ENCODE results near the gene TTC8. TPM values are rescaled to one million over a fixed set of nuclear protein-coding genes. Genes with fewer than 3 reads are reported as not detected.

The TTC8 gene
- total RNA-seq, 5 donors from 2014 or later (not counting 1 experiment from before 2014, with no cell fraction given): 0.75 to 2.7 (median 2.1) TPM

DNA sequence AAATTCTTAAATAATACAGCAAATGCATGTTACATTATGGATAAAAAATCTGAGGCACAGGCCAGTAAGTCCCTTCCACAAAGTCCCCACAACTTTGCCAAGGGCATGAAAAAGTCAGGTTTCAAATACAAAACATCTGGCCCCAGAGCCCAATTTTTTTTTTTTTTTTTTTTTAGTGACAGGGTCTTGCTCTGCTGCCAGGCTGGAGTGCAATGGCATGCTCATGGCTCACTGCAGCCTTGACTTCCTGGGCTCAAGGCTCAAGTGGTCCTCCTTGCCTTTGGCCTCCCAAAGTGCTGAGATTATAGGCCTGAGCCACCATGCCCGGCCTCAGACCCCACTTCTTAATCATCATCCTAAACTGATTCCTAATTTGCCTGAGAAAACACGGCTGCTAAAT lies 3.1 kb upstream of the TTC8 start:
- POLR2A ChIA-PET: interaction anchor here in 1 of 2 donors (0.6 kb wide), 1 partner anchor 23 kb away, joined by 3 read pairs; no protein-coding TSS in a partner anchor
- Mint-ChIP-seq H3K27ac (no peak overlapping the region), H3K27me3 (peaks cover 30 to 38% of the 10 kb centered on the region in 2 donors), H3K4me3 (no peak overlapping the region), H3K4me1 (peaks cover 11 to 12% (median 11%) of the 10 kb centered on the region in 3 donors), H3K36me3 (no peaks in the 10 kb centered on the region), H3K9me3 (no peaks in the 10 kb centered on the region)
- no peak overlapping the region for H3K4me3 ChIP-seq (ENCODE audit: control insufficient read depth in 1 of 2, extremely low read depth in 1 of 2, low read length in 1 of 2)
- WGBS (ENCODE audit: insufficient coverage): 89% methylated on average over 2 of the region's 2 CpGs
- ATAC-seq (replicated peaks in 1 of 4) (no peak), DNase-seq (no peak)
- H3K4me1 ChIP-seq (ENCODE audit: control insufficient read depth in 1 of 2, extremely low read depth in 1 of 2, insufficient read depth in 2 of 2, low read length in 2 of 2): peaks cover 4 to 11% of the 10 kb centered on the region in 2 experiments
- CTCF ChIA-PET: no interaction called here
- H3K36me3 ChIP-seq (ENCODE audit: control insufficient read depth in 2 of 2, extremely low read depth in 1 of 2, insufficient read depth in 1 of 2, low read length in 1 of 2): no peaks in the 10 kb centered on the region
- no peak overlapping the region for H3K27ac ChIP-seq (ENCODE audit: low read length)
- H3K27me3 ChIP-seq (replicated peaks in 1 of 2; ENCODE audit: control insufficient read depth in 2 of 2, extremely low read depth in 1 of 2, insufficient read depth in 2 of 2, low read length in 1 of 2): peaks cover 0 to 3% of the 10 kb centered on the region in 2 experiments
- no peaks in the 10 kb centered on the region for H3K9me3 ChIP-seq

DNA sequence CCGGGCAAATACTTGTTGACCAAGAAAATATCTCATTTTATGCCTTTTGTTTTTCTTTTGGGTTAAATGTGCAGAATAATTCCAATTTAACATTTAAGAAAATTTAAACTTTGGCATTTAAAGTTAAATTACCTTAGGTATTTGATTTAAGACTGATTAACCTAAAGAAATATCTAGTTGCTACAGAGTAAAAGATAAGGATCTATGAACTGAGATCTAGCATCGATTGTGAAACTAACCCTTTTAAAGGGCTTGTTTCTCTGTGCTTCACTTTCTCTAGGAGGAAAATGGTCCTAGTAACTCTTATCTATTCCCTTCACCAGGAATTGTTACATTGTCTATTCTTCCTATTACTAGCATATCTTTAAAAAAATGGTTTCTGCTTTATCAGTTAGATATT lies 2.6 kb upstream of the TTC8 start:
- ChIA-PET POLR2A (no interaction called here), CTCF (no interaction called here)
- Mint-ChIP-seq H3K27me3 (peaks cover 30 to 37% of the 10 kb centered on the region in 2 donors), H3K4me1 (peaks cover 11 to 12% (median 11%) of the 10 kb centered on the region in 3 donors), H3K4me3 (no peak overlapping the region), H3K36me3 (no peaks in the 10 kb centered on the region), H3K9me3 (no peaks in the 10 kb centered on the region), H3K27ac (no peak overlapping the region)
- Histone ChIP-seq H3K27me3 (replicated peaks in 1 of 2; ENCODE audit: control insufficient read depth in 2 of 2, extremely low read depth in 1 of 2, insufficient read depth in 2 of 2, low read length in 1 of 2) (peaks cover 0 to 3% of the 10 kb centered on the region in 2 experiments), H3K4me3 (ENCODE audit: control insufficient read depth in 1 of 2, extremely low read depth in 1 of 2, low read length in 1 of 2) (no peak overlapping the region), H3K4me1 (ENCODE audit: control insufficient read depth in 1 of 2, extremely low read depth in 1 of 2, insufficient read depth in 2 of 2, low read length in 2 of 2) (peaks cover 4 to 11% of the 10 kb centered on the region in 2 experiments), H3K27ac (ENCODE audit: low read length) (no peak overlapping the region), H3K36me3 (ENCODE audit: control insufficient read depth in 2 of 2, extremely low read depth in 1 of 2, insufficient read depth in 1 of 2, low read length in 1 of 2) (no peaks in the 10 kb centered on the region), H3K9me3 (no peaks in the 10 kb centered on the region)
- ATAC-seq (replicated peaks in 1 of 4): no peak
- no peak for DNase-seq
- WGBS (ENCODE audit: insufficient coverage): no CpG with 5 or more reads among the region's 2 CpGs

DNA sequence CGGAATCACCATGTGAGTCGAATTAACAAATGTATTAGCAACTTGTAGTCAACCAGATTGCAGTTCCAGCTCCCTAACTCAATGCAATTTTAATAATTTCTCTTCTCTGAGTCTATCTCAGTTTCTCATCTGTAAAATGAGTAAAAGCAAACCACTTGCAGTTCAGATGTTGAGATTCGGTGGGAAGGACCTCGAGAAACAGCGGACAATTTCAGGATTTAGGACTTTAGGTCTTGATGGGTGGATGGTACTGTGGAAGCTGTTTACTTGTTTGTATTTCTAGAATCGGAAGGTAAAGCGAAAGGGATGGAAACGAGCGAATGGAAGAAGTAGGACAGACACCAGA lies 510 bp upstream of the TTC8 start:
- Histone ChIP-seq H3K4me3 (ENCODE audit: control insufficient read depth in 1 of 2, extremely low read depth in 1 of 2, low read length in 1 of 2) (peak overlapping the region; percentile 71 to 79), H3K27me3 (replicated peaks in 1 of 2; ENCODE audit: control insufficient read depth in 2 of 2, extremely low read depth in 1 of 2, insufficient read depth in 2 of 2, low read length in 1 of 2) (peaks cover 0 to 3% of the 10 kb centered on the region in 2 experiments), H3K4me1 (ENCODE audit: control insufficient read depth in 1 of 2, extremely low read depth in 1 of 2, insufficient read depth in 2 of 2, low read length in 2 of 2) (peaks cover 4 to 11% of the 10 kb centered on the region in 2 experiments), H3K27ac (ENCODE audit: low read length) (peak overlapping the region; percentile 86), H3K9me3 (no peaks in the 10 kb centered on the region), H3K36me3 (ENCODE audit: control insufficient read depth in 2 of 2, extremely low read depth in 1 of 2, insufficient read depth in 1 of 2, low read length in 1 of 2) (no peaks in the 10 kb centered on the region)
- peak overlapping the region; percentile 76 to 87 (median 86) for H3K4me3 Mint-ChIP-seq
- peaks cover 16 to 21% of the 10 kb centered on the region in 2 donors for H3K27me3 Mint-ChIP-seq
- H3K36me3 Mint-ChIP-seq: no peaks in the 10 kb centered on the region
- ATAC-seq (replicated peaks in 1 of 4) (no peak), DNase-seq (no peak)
- ChIA-PET POLR2A (interaction anchor here in 1 of 2 donors (1.1 kb wide), 1 partner anchor 10 kb away, joined by 3 read pairs; no protein-coding TSS in a partner anchor), CTCF (interaction anchor here (1.1 to 2.5 kb wide), 3 partner anchors 31 to 33 kb away, joined by 4 to 7 read pairs (median 4); partner anchors contain the start of gene EML5 (in 2 of the 2))
- H3K9me3 Mint-ChIP-seq: no peaks in the 10 kb centered on the region
- 2% methylated on average over 7 of the region's 9 CpGs for WGBS (ENCODE audit: insufficient coverage)
- H3K4me1 Mint-ChIP-seq: peaks cover 11 to 12% (median 11%) of the 10 kb centered on the region in 3 donors
- H3K27ac Mint-ChIP-seq: peak overlapping the region; percentile 97 to 99

DNA sequence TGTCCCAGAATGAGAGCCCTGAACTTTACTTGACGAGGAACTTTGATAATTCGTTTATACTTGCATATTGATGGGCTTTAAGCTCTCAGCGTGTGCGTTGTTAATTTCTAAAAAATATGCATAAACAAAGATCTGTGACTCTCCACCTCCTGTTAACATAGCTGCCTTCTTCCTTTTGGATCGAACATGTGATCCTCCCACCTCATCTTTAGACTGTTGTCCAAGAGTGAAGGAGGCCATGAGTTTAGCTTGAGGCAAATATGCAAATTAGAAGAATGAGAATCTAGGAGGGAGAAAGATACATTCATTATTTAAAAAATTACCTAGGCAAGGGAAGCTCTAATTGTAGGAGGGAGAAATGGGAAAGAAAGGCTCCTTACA lies 617 bp downstream of the TTC8 start:
- Histone ChIP-seq H3K4me1 (ENCODE audit: control insufficient read depth in 1 of 2, extremely low read depth in 1 of 2, insufficient read depth in 2 of 2, low read length in 2 of 2) (peaks cover 4 to 11% of the 10 kb centered on the region in 2 experiments), H3K36me3 (ENCODE audit: control insufficient read depth in 2 of 2, extremely low read depth in 1 of 2, insufficient read depth in 1 of 2, low read length in 1 of 2) (no peaks in the 10 kb centered on the region), H3K4me3 (ENCODE audit: control insufficient read depth in 1 of 2, extremely low read depth in 1 of 2, low read length in 1 of 2) (peak overlapping the region; percentile 71 to 79), H3K27ac (ENCODE audit: low read length) (no peak overlapping the region), H3K27me3 (replicated peaks in 1 of 2; ENCODE audit: control insufficient read depth in 2 of 2, extremely low read depth in 1 of 2, insufficient read depth in 2 of 2, low read length in 1 of 2) (peaks cover 0 to 3% of the 10 kb centered on the region in 2 experiments), H3K9me3 (no peaks in the 10 kb centered on the region)
- H3K27ac Mint-ChIP-seq: peak overlapping the region in 1 of 2 donors; percentile 76
- H3K9me3 Mint-ChIP-seq: no peaks in the 10 kb centered on the region
- H3K4me3 Mint-ChIP-seq: peak overlapping the region; percentile 68 to 87 (median 76)
- peaks cover 11 to 12% (median 11%) of the 10 kb centered on the region in 3 donors for H3K4me1 Mint-ChIP-seq
- H3K27me3 Mint-ChIP-seq: peaks cover 5 to 10% of the 10 kb centered on the region in 2 donors
- ChIA-PET POLR2A (no interaction called here), CTCF (interaction anchor here (0.6 to 2.5 kb wide), 4 partner anchors 32 to 174 kb away, joined by 3 to 7 read pairs (median 4); partner anchors contain the start of gene EML5 (in 1 of the 2))
- ATAC-seq (replicated peaks in 1 of 4) (no peak), DNase-seq (no peak)
- no peaks in the 10 kb centered on the region for H3K36me3 Mint-ChIP-seq
- no CpG with 5 or more reads among the region's 5 CpGs for WGBS (ENCODE audit: insufficient coverage)

DNA sequence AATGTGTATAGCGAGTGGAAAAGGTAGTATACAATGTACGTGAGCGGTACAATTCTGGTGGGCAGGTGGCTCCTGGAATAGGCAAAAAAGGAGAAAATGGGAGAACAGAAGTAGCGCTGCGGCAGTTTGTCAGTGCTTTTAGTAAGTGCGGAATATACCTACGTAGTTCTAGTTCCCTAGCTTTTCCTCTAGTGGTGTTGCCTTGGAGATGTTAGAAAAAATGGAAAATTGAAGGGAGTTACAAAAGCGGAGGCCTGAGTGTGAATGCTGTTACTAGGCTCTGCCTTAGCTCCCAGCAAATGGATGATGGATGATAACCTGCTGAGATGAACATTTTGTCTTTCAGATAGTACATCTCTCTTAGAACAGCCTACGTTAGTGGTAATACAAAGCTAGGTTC lies 1.1 kb downstream of the TTC8 start:
- Mint-ChIP-seq H3K4me1 (peaks cover 11 to 12% (median 11%) of the 10 kb centered on the region in 3 donors), H3K9me3 (no peaks in the 10 kb centered on the region), H3K27ac (peak overlapping the region in 1 of 2 donors; percentile 76), H3K36me3 (no peaks in the 10 kb centered on the region), H3K27me3 (peaks cover 3 to 5% of the 10 kb centered on the region in 2 donors), H3K4me3 (peak overlapping the region; percentile 68 to 87 (median 76))
- ChIA-PET POLR2A (no interaction called here), CTCF (interaction anchor here (0.6 to 2.5 kb wide), 3 partner anchors 33 to 35 kb away, joined by 3 to 7 read pairs (median 4); partner anchors contain the start of gene EML5 (in 1 of the 2))
- Histone ChIP-seq H3K27me3 (replicated peaks in 1 of 2; ENCODE audit: control insufficient read depth in 2 of 2, extremely low read depth in 1 of 2, insufficient read depth in 2 of 2, low read length in 1 of 2) (peaks cover 0 to 3% of the 10 kb centered on the region in 2 experiments), H3K27ac (ENCODE audit: low read length) (no peak overlapping the region), H3K9me3 (no peaks in the 10 kb centered on the region), H3K4me3 (ENCODE audit: control insufficient read depth in 1 of 2, extremely low read depth in 1 of 2, low read length in 1 of 2) (no peak overlapping the region), H3K36me3 (ENCODE audit: control insufficient read depth in 2 of 2, extremely low read depth in 1 of 2, insufficient read depth in 1 of 2, low read length in 1 of 2) (no peaks in the 10 kb centered on the region), H3K4me1 (ENCODE audit: control insufficient read depth in 1 of 2, extremely low read depth in 1 of 2, insufficient read depth in 2 of 2, low read length in 2 of 2) (peaks cover 4 to 11% of the 10 kb centered on the region in 2 experiments)
- WGBS (ENCODE audit: insufficient coverage): 99% methylated on average over 8 of the region's 9 CpGs
- ATAC-seq (replicated peaks in 1 of 4) (no peak), DNase-seq (no peak)

DNA sequence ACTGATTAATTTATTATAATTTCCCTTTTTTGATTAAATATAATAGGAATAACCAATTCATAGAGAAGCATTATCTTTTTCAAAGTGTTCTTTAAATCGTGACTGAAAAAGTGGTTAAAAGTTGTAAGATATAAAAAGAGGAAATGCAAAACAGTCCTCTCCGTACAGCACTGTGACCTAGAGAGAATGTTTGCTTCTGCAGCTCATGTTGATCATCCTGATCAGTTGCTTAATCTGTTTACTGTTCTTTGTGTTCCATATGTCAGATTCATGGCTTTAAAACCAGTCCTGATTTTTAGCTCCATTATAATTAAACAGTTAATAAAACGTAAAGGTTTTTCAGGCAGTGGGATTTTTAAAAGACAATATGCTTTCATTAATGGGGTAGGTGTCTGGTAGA lies 4.7 kb downstream of the TTC8 start:
- Mint-ChIP-seq H3K4me3 (no peak overlapping the region), H3K27me3 (peaks cover 0 to 4% of the 10 kb centered on the region in 2 donors), H3K9me3 (no peaks in the 10 kb centered on the region), H3K36me3 (no peaks in the 10 kb centered on the region), H3K27ac (no peak overlapping the region), H3K4me1 (peaks cover 6 to 7% (median 7%) of the 10 kb centered on the region in 3 donors)
- H3K9me3 ChIP-seq: no peaks in the 10 kb centered on the region
- no peaks in the 10 kb centered on the region for H3K27me3 ChIP-seq (replicated peaks in 1 of 2; ENCODE audit: control insufficient read depth in 2 of 2, extremely low read depth in 1 of 2, insufficient read depth in 2 of 2, low read length in 1 of 2)
- H3K27ac ChIP-seq (ENCODE audit: low read length): no peak overlapping the region
- no peak for ATAC-seq (replicated peaks in 1 of 4)
- ChIA-PET POLR2A (no interaction called here), CTCF (no interaction called here)
- H3K36me3 ChIP-seq (ENCODE audit: control insufficient read depth in 2 of 2, extremely low read depth in 1 of 2, insufficient read depth in 1 of 2, low read length in 1 of 2): no peaks in the 10 kb centered on the region
- no peak overlapping the region for H3K4me3 ChIP-seq (ENCODE audit: control insufficient read depth in 1 of 2, extremely low read depth in 1 of 2, low read length in 1 of 2)
- no peak for DNase-seq
- WGBS (ENCODE audit: insufficient coverage): 40% methylated on average over 2 of the region's 3 CpGs
- peaks cover 0 to 7% of the 10 kb centered on the region in 2 experiments for H3K4me1 ChIP-seq (ENCODE audit: control insufficient read depth in 1 of 2, extremely low read depth in 1 of 2, insufficient read depth in 2 of 2, low read length in 2 of 2)
